Stomach smooth muscle (tissue), 2 donors: ENCODE measurements around the gene AKAP5.
A peak's percentile ranks its signal among the peaks of the same experiment; 100 is the strongest.

Experiments
- H3K27ac ChIP-seq: one replicate; pipeline ENCODE4 v1.7.0; 2013; ENCODE audit warnings: mild to moderate bottlenecking, low read length, inconsistent platforms
- H3K27me3 ChIP-seq, 2 donors: one replicate each; pipeline ENCODE4 v1.7.0; 2013; ENCODE audit warnings: low read length in 2 of 2; ENCODE audit not compliant: insufficient read depth in 2 of 2, control insufficient read depth in 1 of 2
- H3K36me3 ChIP-seq, 2 donors: one replicate each; pipeline ENCODE4 v1.7.0; 2013; ENCODE audit warnings: low read length in 2 of 2; ENCODE audit not compliant: control insufficient read depth in 2 of 2, insufficient read depth in 2 of 2
- H3K4me1 ChIP-seq: one replicate; pipeline ENCODE4 v1.7.0; 2013; ENCODE audit warnings: low read length; ENCODE audit not compliant: control insufficient read depth, insufficient read depth
- H3K4me3 ChIP-seq, 2 donors: one replicate each; pipeline ENCODE4 v1.7.0; 2013; ENCODE audit warnings: low read length in 2 of 2
- H3K9ac ChIP-seq, 2 donors: one replicate each; pipeline ENCODE4 v1.7.0; 2013; ENCODE audit warnings: low read length in 2 of 2, mild to moderate bottlenecking in 1 of 2
- H3K9me3 ChIP-seq, 2 donors: one replicate each; pipeline ENCODE4 v1.7.0; 2013; ENCODE audit warnings: low read length in 2 of 2; ENCODE audit not compliant: control insufficient read depth in 2 of 2
- donor health status: healthy.
- donor health status: Pancreatic carcinoma.

Gene AKAP5

GRCh38 chr14:64502456-64502855, 37.2 kb downstream of the AKAP5 start:
- Histone ChIP-seq H3K27me3 (no peaks in the 10 kb centered on the region), H3K4me1 (peaks cover 21% of the 10 kb centered on the region), H3K27ac (peak overlapping the region; percentile 99), H3K9me3 (no peaks in the 10 kb centered on the region), H3K4me3 (peak overlapping the region; percentile 66 to 93), H3K36me3 (no peaks in the 10 kb centered on the region), H3K9ac (peak overlapping the region; percentile 93 to 96)

- peak overlapping the region; percentile 99 for H3K27ac ChIP-seq
- no peaks in the 10 kb centered on the region for H3K36me3 ChIP-seq
- H3K4me1 ChIP-seq, result peaks cover 21% of the 10 kb centered on the region
- peak overlapping the region; percentile 66 to 93 for H3K4me3 ChIP-seq
- H3K27me3 ChIP-seq, result no peaks in the 10 kb centered on the region
- peak overlapping the region; percentile 93 to 96 for H3K9ac ChIP-seq
- H3K9me3 ChIP-seq, result no peaks in the 10 kb centered on the region
Observed at GRCh38 chr14:64502887-64503433, 37.7 kb downstream of the AKAP5 start.

GRCh38 chr14:64503434-64504309, 38.4 kb downstream of the AKAP5 start, which contains the start of gene ZBTB25:
ZBTB25 (minus strand) TSS chr14:64503838; CDS start chr14:64490533, 13,305 bp downstream.
- peaks cover 21% of the 10 kb centered on the region for H3K4me1 ChIP-seq
- peak within 1 kb of the TSS; percentile 93 to 96 for H3K9ac ChIP-seq
- no peaks in the 10 kb centered on the region for H3K9me3 ChIP-seq

GRCh38 chr14:64504310-64504896, 39.1 kb downstream of the AKAP5 start, which contains the start of gene ZBTB1:
ZBTB1 (plus strand) TSS chr14:64504770; CDS start chr14:64521505, 16,735 bp downstream.
- Histone ChIP-seq H3K27me3 (no peaks in the 10 kb centered on the region), H3K27ac (peak within 1 kb of the TSS; percentile 99), H3K4me1 (peaks cover 21% of the 10 kb centered on the region), H3K9ac (peak within 1 kb of the TSS; percentile 89 to 93), H3K9me3 (no peaks in the 10 kb centered on the region), H3K4me3 (peak within 1 kb of the TSS; percentile 66 to 93), H3K36me3 (no peaks in the 10 kb centered on the region)

More at GRCh38 chr14:64503434-64504309, 38.4 kb downstream of the AKAP5 start, which contains the start of gene ZBTB25:
- Histone ChIP-seq H3K36me3 (no peaks in the 10 kb centered on the region), H3K4me3 (peak within 1 kb of the TSS; percentile 66 to 93), H3K27ac (peak within 1 kb of the TSS; percentile 99), H3K27me3 (no peaks in the 10 kb centered on the region)

- Histone ChIP-seq H3K9ac (peak overlapping the region; percentile 89 to 93), H3K27me3 (no peaks in the 10 kb centered on the region), H3K9me3 (no peaks in the 10 kb centered on the region), H3K4me1 (peaks cover 21% of the 10 kb centered on the region), H3K4me3 (peak overlapping the region; percentile 66 to 93), H3K27ac (peak overlapping the region; percentile 99), H3K36me3 (no peaks in the 10 kb centered on the region)
Observed at GRCh38 chr14:64504897-64505794, 39.8 kb downstream of the AKAP5 start.

GRCh38 chr14:64506721-64507120, 41.4 kb downstream of the AKAP5 start:
- H3K4me1 ChIP-seq, result peaks cover 19% of the 10 kb centered on the region
- H3K27ac ChIP-seq, result no peak overlapping the region
- no peaks in the 10 kb centered on the region for H3K27me3 ChIP-seq
- no peaks in the 10 kb centered on the region for H3K36me3 ChIP-seq
- H3K9ac ChIP-seq, result no peak overlapping the region
- peak overlapping the region in 1 of 2 donors; percentile 35 for H3K4me3 ChIP-seq
- H3K9me3 ChIP-seq, result no peaks in the 10 kb centered on the region

- H3K9me3 ChIP-seq, result no peaks in the 10 kb centered on the region
- H3K4me1 ChIP-seq, result peaks cover 13% of the 10 kb centered on the region
- no peaks in the 10 kb centered on the region for H3K36me3 ChIP-seq
- H3K27ac ChIP-seq, result no peak overlapping the region
- no peak overlapping the region for H3K9ac ChIP-seq
- H3K4me3 ChIP-seq, result no peak overlapping the region
- no peaks in the 10 kb centered on the region for H3K27me3 ChIP-seq
Observed at GRCh38 chr14:64507376-64508156, 42.3 kb downstream of the AKAP5 start.

- H3K9ac ChIP-seq, result no peak overlapping the region
- H3K36me3 ChIP-seq, result no peaks in the 10 kb centered on the region
- peaks cover 9% of the 10 kb centered on the region for H3K4me1 ChIP-seq
- no peaks in the 10 kb centered on the region for H3K27me3 ChIP-seq
- no peak overlapping the region for H3K27ac ChIP-seq
- H3K4me3 ChIP-seq, result no peak overlapping the region
- no peaks in the 10 kb centered on the region for H3K9me3 ChIP-seq
Observed at GRCh38 chr14:64508215-64508776, 43.0 kb downstream of the AKAP5 start.

GRCh38 chr14:64509036-64509435, 43.7 kb downstream of the AKAP5 start:
- no peak overlapping the region for H3K9ac ChIP-seq
- H3K4me3 ChIP-seq, result no peak overlapping the region
- no peaks in the 10 kb centered on the region for H3K27me3 ChIP-seq
- no peaks in the 10 kb centered on the region for H3K9me3 ChIP-seq
- H3K36me3 ChIP-seq, result no peaks in the 10 kb centered on the region
- H3K4me1 ChIP-seq, result peaks cover 9% of the 10 kb centered on the region
- H3K27ac ChIP-seq, result no peak overlapping the region
